Gastrocnemius medialis (tissue), 4 donors: Measurements from ENCODE around the gene PAX5.

Source experiments
- CTCF ChIP-seq, 5 experiments: fragments of 450-650 bp in 3 of 5; fragments of 200-600 bp in 2 of 5; sonication (generic) in 2 of 5; IDR thresholded peaks in 4 of 5; conservative IDR thresholded peaks in 1 of 5; 1 replicate in 4 of 5; 2 replicates in 1 of 5; pipeline ENCODE4 v1.5.1; 2016 to 2019; ENCODE audit warnings: antibody characterized with exemption in 5 of 5, mild to moderate bottlenecking in 3 of 5, moderate library complexity in 3 of 5
- POLR2A ChIP-seq, 2 donors: fragments of 450-650 bp; IDR thresholded peaks; one replicate each; pipeline ENCODE4 v1.6.1; 2017; ENCODE audit warnings: antibody characterized with exemption in 2 of 2, mild to moderate bottlenecking in 2 of 2, moderate library complexity in 2 of 2

DNA sequence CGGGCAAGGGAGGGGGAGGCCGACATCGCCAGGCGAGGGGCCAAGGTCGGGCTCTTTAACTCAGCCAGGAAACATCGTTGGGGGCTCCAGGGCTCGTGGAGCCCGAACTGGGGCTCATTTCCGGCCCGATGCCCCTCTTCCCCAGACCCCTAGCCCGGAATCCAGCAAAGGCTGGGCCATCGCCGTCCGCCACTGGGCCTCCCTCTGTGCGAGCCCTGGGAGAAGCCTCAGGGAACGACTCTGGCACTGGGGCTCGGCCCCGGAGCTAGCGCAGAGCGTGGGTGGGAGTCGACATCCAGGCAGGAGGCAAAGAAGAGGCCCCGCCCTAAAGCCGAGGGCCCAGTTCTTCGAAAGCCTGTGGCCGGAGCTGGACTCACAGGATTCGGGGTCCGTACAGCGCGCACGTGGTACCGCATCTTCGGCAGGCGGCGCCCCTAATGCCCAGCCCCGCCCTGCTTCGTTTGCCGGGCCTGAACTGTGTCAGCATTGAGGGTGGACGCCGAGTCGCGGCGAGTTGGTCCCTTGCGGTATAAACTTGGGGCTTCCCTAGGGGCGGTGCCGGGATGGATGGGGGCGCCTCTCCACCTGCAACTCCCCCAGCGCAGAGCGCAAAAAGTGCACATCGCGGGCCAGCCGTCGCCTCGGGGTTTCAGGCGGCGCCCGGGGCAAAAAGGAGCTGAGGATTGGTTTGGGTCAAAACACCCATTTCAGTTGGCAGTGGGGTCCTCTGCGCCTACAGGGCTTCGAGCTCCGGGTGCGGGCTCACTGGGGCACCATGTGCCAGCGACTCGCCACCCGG is 3.6 kb upstream of the PAX5 start:
- TF ChIP-seq CTCF (IDR thresholded peaks at IDR 0.05 in 4 of 5, conservative IDR thresholded peaks at IDR 0.05 in 1 of 5) (no peak), POLR2A (IDR thresholded peaks at IDR 0.05) (no peak)
